OCI-M1 (cell line): Measurements from ENCODE around the gene CASQ2.

Source experiments
- DNase-seq: peaks from one replicate; lab custom pipeline; 2025; lab: John Stamatoyannopoulos, UW

The CASQ2 gene

DNA sequence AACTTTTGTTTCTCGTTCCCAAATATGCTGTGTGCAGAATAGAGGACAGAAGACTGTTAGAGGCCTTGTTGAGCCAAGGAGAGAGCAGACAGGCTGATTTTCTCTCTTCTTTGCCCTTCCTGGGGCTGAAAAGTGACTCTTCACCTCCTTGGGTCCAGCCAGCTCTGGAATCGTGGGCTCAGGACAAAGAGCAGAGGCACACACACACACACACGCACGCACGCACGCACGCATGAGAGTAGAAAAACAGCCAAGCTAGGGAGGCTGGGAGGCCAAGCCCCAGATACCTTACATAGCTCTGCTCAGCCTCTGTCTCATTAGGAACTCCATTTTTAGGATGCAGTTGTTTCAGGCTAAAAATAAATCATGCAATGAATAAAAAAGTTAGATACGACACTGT lies at the start of gene CASQ2:
Gene CASQ2 (minus strand): TSS at position 166 of the 400 bp plus-strand sequence. CDS start 173 bp downstream, outside the sequence.
- no peak for DNase-seq

DNA sequence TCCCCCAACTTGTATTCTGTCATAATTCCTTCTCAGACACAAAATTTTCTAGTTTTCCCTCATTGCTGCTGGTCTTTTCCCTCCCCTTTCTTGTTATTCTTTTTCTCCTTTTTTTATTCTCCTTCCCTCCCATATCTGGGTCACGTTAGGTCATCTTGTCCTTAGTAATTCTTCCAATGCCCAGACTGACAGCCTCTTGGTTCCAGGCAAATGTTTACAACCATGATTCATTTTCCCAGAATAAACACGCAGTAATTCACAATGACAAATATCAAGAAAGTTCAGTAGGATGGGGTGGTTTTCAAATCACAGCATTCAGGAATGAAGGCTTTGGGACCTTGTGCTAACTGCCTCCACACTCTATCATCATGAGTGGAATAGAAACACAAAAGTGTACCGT lies 47.2 kb upstream of the CASQ2 start:
- DNase-seq: no peak

DNA sequence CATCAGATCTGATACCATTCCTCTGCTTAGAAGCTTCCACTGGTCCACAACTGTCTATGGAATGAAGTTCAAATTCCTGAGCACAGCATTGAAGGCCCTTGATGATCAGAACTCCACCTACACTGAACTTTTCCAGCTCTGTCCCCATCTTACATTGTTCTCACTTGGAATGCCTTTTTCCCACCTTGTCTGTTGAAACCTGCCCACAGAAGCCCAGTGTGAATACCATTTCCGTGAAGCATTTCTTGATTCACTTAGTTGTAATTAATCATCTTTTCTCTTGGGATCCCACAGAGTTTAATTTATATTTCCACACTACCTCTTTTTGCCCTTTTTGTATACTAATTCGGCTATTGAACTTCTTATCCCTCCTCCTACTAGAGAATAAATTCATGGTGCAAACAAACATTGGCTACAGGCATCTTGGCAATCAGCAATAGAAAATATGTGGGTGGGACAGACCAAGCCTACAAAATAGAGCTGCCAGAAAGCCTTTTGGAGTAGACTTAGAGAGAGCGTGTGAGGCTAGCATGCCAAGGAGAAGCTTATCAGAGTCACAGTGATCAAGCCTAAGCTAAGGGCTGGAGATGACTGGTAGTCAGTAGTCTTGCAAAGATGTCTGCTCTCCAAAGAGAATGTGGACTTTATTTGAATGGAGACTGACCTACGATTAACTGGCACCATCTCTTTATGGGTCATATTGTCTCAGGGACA lies 46.3 kb upstream of the CASQ2 start:
- no peak for DNase-seq

GRCh38 chr1:115813727-115814126 lies 45.2 kb upstream of the CASQ2 start:
- peak; percentile 42 for DNase-seq

GRCh38 chr1:115811140-115811828 lies 42.8 kb upstream of the CASQ2 start:
- peak; percentile 42 for DNase-seq

DNA sequence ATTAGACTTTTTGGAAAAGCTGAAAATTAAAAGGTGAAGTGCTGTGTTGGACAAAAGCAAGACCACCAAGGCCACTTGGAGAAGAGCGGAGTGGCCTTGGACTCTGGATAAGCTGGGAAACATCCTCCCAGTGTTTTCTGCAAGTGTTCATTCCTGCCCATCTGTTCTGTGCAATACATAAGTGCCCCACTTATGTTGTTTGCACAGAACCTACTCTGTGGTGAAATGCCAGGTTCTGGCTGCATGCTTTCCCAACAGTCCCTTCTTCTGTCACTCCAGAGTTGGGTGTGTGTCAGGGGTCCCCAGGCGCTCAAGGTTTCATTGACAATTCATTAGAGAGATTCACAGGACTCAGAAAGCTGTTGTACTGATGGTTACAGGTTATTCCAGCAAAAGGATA lies 42.1 kb upstream of the CASQ2 start:
- DNase-seq: no peak

DNA sequence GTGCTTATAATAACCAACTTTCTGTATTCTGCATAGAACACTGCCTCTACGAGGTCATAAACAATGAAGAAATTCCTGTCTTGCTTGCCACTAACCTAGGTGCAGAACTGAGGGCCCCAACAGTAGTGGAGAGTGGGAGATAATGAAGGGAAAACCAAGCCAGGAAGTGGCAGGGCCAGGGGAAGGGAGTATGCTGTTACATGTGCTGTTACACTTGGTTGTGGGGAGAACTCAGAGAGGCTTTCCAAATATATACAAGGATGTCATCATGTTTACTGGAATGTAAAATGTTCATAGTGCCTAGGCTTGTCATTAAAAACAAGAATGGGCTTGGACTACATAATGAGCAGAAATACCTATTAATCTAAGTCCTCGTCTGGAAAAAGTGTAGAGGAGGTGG lies 41.3 kb upstream of the CASQ2 start:
- no peak for DNase-seq

- DNase-seq: no peak
These were observed 40.6 kb upstream of the CASQ2 start for GRCh38 chr1:115809076-115809475.

DNA sequence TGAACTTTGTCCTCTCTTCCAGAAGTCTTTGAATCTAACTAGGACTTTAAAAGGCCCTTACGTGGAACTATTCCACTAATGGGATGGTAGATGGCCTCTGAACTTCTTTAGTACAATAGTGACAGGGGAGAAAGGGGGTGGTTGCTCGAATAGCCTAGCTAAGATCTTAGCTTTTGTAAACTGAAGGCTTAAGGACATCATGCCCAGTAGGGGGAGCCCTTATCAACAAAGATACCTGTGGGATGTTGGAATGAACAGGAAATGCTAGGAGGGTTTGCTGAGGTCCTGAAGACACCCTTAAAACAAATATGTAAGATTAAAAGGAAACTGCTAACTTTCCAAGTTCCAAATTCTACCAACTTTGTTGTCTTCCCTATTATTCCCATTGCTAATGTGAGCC lies 39.2 kb upstream of the CASQ2 start:
- DNase-seq: peak; percentile 86

- no peak for DNase-seq
These were observed 37.1 kb upstream of the CASQ2 start for GRCh38 chr1:115805597-115805996.

- no peak for DNase-seq
These were observed 33.9 kb upstream of the CASQ2 start for GRCh38 chr1:115802416-115802815.

GRCh38 chr1:115797486-115797885 lies 29.0 kb upstream of the CASQ2 start:
- DNase-seq: no peak

DNA sequence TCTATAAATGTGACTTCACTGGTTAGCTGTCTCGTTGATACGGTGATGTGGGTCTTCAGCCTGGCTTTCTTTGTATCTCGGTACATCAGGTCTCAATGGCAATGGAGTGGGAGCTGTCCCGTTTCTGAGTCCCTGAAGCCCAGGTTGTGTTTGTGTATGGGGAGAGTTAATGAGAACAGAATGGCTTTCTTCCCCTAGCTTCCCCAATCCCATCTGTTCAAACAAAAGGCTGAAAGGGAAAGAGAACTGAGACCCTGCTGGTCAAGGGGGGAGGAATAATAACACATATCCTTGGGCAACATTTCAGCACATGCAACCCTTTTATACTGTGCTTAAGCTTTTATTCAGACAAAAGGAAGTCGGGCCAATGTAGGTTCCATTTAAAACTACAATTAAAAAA lies 28.4 kb upstream of the CASQ2 start:
- DNase-seq: no peak

DNA sequence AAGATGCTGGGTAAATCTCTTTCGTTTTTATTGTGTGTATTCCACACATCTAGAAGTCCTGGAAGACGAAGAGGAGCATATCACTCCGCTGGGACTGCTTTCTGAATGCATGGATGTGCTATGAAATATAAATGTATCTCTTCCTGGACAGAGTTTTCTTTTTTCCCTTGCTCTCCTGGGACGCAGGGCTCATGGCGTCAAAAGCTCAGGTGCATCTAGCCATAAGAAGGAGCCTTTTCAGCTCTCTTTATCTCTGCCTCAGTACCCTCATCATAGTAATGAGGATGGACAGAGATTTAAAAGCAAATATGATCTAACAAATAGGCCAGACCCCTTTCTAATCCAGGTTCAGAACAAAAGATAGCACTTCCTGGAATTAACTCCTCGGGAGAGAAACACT lies 27.5 kb upstream of the CASQ2 start:
- no peak for DNase-seq

- no peak for DNase-seq
These were observed 26.6 kb upstream of the CASQ2 start for GRCh38 chr1:115794976-115795639.

- peak; percentile 61 for DNase-seq
These were observed 24.6 kb upstream of the CASQ2 start for GRCh38 chr1:115793162-115793561.

GRCh38 chr1:115791816-115792215 lies 23.3 kb upstream of the CASQ2 start:
- DNase-seq: no peak

DNA sequence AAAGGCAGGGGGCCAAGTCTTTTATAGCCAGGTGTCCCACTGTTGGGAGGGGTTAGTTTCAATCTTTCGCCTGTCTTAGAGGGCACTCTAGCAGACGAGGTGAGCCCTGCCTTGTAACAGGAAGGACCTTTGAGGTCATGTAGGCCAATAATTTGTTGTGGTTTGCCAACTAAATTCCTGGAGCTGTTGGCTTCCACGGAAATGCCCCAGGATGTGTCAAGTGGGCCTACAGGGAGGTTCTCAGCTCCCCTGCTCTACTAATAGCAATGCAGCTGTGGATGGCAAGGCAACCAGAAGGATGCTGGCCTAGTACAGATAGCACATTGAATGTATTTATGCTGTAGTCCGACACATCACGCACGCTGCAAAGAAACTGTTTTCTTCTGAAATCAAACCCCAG lies 22.3 kb upstream of the CASQ2 start:
- no peak for DNase-seq

- no peak for DNase-seq
These were observed 21.8 kb upstream of the CASQ2 start for GRCh38 chr1:115790356-115790755.

GRCh38 chr1:115783311-115783710 lies 14.8 kb upstream of the CASQ2 start:
- DNase-seq: no peak

GRCh38 chr1:115782571-115783281 lies 14.2 kb upstream of the CASQ2 start:
- no peak for DNase-seq

- DNase-seq: no peak
These were observed 13.3 kb upstream of the CASQ2 start for GRCh38 chr1:115781851-115782250.

DNA sequence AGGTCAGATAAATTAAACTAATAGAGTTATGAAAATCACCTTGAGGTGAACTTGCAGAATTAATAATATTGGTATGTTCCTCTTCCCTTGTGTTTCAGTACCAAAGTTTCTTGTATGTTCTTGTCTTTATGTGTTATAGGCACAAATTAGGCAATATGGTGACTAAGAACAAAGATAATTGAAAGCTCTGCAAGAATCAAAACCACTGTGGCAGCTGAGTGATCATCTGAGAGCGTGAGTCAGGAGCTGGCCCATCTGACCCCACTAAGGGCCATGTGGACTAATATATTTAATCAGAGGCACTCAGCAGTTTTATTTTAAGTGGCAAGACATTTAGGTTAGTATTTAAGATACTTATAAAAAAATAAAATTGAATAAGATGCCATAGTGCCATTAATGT lies 12.8 kb upstream of the CASQ2 start:
- peak; percentile 5 for DNase-seq
